ENCODE results near the gene NRK.
"Not testable (repeated sequence)": the region's sequence is repeated elsewhere in the genome, so short reads cannot be mapped to it uniquely, and the experiment has no call there.

Gene NRK, protein sequence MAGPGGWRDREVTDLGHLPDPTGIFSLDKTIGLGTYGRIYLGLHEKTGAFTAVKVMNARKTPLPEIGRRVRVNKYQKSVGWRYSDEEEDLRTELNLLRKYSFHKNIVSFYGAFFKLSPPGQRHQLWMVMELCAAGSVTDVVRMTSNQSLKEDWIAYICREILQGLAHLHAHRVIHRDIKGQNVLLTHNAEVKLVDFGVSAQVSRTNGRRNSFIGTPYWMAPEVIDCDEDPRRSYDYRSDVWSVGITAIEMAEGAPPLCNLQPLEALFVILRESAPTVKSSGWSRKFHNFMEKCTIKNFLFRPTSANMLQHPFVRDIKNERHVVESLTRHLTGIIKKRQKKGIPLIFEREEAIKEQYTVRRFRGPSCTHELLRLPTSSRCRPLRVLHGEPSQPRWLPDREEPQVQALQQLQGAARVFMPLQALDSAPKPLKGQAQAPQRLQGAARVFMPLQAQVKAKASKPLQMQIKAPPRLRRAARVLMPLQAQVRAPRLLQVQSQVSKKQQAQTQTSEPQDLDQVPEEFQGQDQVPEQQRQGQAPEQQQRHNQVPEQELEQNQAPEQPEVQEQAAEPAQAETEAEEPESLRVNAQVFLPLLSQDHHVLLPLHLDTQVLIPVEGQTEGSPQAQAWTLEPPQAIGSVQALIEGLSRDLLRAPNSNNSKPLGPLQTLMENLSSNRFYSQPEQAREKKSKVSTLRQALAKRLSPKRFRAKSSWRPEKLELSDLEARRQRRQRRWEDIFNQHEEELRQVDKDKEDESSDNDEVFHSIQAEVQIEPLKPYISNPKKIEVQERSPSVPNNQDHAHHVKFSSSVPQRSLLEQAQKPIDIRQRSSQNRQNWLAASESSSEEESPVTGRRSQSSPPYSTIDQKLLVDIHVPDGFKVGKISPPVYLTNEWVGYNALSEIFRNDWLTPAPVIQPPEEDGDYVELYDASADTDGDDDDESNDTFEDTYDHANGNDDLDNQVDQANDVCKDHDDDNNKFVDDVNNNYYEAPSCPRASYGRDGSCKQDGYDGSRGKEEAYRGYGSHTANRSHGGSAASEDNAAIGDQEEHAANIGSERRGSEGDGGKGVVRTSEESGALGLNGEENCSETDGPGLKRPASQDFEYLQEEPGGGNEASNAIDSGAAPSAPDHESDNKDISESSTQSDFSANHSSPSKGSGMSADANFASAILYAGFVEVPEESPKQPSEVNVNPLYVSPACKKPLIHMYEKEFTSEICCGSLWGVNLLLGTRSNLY (N-terminal part only)

GRCh38 chrX:105822138-105823091 is at the start of gene NRK:
NRK (plus strand) TSS chrX:105822539; CDS start chrX:105822846, 307 bp downstream.
- peak; percentile 86 for DNase-seq

DNA sequence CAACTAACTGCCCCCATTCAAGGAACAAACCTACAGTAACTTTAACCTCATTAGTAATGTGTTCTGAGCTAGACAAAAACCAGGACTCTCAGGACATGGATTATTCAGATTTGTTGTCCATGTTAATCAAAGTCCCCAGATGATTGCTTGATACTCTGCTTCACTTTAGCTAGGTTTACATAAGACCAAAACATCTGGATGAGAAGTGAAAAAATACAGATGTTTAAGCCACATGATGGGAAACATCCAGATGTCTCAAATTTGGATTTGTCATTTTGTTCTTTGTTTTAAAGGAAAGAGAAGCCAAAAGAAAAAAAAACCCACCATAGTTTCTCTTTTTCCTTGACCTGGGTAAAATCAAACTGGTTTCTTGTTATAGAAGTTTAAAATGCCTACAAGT is 48.5 kb upstream of the NRK start:
- no peak for DNase-seq

DNA sequence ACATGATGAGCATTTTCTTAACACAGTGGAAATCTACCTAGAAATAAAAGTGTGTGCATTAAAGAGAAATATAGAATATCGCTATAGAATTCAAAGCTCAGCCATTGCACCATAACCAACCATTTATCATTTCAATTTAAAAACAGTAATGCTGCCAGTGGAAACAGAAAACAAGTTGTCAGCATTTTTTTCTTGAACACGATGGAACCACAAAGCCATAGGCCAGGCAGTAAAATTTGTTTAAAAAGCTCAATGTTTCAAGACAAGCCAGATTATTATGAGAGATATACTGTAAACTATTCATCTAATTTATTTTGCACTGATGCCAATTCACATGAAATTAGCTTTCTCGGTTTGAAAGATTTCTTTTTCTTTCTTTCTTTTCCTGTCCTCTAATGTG is 46.7 kb upstream of the NRK start:
- DNase-seq = no peak

DNA sequence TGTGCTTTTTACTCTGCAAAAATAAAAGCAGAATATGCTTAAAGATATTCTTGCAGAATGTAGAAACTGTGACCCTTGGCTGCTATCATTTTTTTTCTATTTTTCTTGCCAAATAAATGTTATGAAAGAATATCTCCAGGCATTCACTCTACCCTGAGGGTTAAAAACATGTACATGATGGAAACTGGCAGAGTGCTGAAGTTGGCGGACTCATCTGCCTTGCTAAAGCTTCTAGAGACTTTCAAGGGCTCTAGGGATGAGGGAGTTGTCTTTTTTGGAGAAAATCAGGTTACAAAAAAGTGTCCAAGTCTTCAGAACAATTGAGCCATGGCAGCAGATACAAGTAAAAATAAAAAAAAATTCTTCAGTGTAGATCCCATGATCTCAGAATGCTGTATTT is 40.5 kb upstream of the NRK start:
- DNase-seq = peak; percentile 60

- not testable (repeated sequence) for DNase-seq
These were observed 25.5 kb upstream of the NRK start for GRCh38 chrX:105796877-105797276.

- DNase-seq = no peak
These were observed 18.4 kb upstream of the NRK start for GRCh38 chrX:105803891-105804290.

DNA sequence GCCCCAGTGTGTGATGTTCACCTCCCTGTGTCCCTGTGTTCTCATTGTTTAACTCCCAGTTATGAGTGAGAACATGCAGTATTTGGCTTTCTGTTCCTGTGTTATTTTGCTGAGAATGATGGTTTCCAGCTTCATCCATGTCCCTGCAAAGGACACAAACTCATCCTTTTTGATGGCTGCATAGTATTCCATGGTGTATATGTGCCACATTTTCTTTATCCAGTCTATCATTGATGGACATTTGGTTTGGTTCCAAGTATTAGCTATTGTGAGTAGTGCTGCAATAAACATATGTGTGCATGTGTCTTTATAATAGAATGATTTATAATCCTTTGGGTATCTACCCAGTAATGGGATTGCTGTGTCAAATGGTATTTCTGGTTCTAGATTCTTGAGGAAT is 16.7 kb upstream of the NRK start:
- DNase-seq = not testable (repeated sequence)

GRCh38 chrX:105816517-105816916 is 5.8 kb upstream of the NRK start:
- no peak for DNase-seq

DNA sequence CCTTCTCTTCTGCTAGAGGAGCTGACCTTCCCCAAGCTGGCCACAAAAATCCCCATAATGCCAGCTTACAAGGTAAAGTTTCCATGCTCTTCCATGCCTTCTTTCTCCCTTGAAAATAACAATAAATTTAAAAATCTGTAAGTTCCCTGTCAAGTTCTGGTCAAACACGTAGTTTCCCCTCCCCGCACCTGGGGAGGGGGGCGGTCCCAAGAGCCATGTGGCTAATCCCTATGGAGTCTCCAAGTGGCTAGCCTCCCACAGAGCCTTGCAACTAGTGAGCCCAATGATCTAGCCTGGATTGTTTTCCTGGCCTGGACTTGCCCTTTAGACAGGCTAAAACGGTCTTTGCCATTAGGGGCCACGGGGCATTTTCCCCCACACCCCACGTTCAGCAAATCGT is 2.1 kb upstream of the NRK start:
- DNase-seq = no peak

GRCh38 chrX:105821471-105822121 is 743 bp upstream of the NRK start:
- peak; percentile 58 for DNase-seq

GRCh38 chrX:105823092-105823455 is 735 bp downstream of the NRK start:
- no peak for DNase-seq

DNA sequence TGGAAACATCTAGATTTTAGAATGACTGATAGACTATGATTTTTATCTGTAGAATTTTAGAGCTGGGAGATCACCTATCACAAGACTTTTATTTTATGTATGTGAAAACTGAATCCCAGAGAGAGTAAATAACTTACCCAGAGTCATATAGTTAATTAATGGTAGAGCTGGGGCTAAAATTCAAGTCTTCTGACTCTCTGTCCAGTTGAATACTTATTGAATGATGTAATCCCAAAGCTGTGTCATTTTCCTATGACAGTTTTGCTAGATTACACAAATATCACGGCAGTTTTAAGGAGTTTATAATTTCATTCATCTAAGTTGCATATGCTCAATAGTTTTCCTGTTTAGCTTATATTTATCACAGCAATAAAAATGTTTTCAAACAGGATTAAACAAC is 6.7 kb downstream of the NRK start:
- DNase-seq = no peak

GRCh38 chrX:105837232-105837631 is 14.9 kb downstream of the NRK start:
- peak; percentile 54 for DNase-seq

- DNase-seq = no peak
These were observed 23.3 kb downstream of the NRK start for GRCh38 chrX:105845631-105846030.

GRCh38 chrX:105850100-105850499 is 27.8 kb downstream of the NRK start:
- DNase-seq = not testable (repeated sequence)

DNA sequence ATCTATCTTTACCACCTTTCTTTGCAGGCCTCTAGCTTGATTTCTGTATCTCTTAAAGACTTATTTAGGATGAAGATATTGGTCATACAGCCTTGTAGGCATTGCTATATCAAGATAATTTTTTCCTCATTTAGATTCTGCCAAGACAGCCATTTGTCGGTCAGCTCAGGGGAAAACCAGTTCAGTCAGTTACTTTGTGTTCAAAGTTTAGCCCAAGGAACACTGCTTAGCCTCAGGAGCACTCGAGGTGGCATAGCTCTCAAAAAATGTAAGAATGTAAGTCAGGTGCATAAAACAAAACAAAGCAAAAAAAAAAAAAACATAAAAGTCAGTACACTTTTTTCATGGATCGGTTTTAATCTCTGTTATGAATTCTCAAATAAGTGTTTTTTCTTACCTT is 43.4 kb downstream of the NRK start:
- DNase-seq = no peak

DNA sequence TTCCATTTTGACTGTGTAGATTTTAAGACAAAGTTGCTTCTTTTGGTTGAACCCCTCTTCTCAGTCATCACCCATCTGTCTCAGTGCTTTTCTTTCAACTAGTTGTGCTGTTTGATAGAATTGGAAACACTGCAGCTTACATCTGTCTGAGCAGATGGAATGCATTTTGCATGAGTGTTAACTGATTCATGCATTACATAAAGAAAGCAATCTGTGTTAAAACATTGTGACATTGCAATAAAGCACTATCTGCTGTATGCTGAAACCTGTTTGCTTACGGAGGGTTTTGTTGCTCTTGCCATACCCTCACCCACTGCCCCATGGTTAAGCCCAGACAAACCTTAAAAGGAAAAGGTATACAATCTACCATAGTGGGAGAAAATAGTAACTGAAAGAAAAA is 47.4 kb downstream of the NRK start:
- no peak for DNase-seq

GRCh38 chrX:105870445-105870844 is 48.1 kb downstream of the NRK start:
- DNase-seq = no peak

DNA sequence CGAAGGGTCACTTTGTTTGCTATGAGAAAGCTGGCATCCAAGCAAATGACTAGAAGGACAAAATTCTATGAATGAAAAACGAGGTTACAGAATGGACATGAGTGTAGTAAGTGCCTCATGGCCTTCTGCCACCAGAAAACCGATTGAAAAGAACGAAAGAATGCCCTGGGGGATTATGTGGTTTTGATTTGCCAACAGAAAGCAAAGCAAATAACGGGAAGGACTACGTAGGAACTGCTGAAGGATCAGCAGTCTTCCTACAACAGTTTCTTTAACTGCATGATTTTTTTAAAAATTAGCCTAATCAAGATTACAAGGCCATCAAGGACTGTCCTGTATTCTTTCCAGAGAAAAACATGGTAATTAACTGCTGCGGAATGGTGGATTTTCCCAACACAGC is 50.6 kb downstream of the NRK start:
- DNase-seq = no peak

DNA sequence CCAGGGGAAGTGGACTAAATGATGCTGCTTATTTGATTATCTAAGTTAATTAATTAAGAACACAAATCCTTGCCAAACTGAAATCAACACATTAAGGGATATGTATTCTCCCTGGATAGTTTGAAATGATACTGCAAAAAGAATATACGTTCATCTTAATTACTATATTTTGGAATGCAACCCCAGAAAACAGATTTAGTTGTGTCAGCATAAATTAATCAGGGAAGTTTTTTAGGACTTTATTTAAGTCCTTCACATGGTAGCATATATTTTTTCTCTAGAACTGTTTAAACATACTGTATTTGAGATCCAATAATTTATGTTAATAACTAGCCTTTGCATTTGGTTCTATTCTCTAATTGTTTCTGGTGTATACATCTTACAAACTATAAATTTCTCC is 52.5 kb downstream of the NRK start:
- DNase-seq = no peak

- no peak for DNase-seq
These were observed 54.3 kb downstream of the NRK start for GRCh38 chrX:105876658-105877057.

- no peak for DNase-seq
These were observed 58.2 kb downstream of the NRK start for GRCh38 chrX:105880491-105880890.

All from right forelimb (tissue), 1 donor.